Measurements from ENCODE around the gene ZNF385B. TPM values are rescaled to one million over a fixed set of nuclear protein-coding genes. Genes with fewer than 3 reads are reported as not detected.

Gene ZNF385B
- polyA plus RNA-seq, 1 donor from 2014 or later = 0.31 TPM

GRCh38 chr2:179646173-179646769, 215.1 kb downstream of the ZNF385B start:
- Histone ChIP-seq H3K79me2 (replicated peaks; ENCODE audit: insufficient read depth, low read length) (no peaks in the 10 kb centered on the region), H3K36me3 (ENCODE audit: insufficient read depth, low read length) (no peaks in the 10 kb centered on the region), H3K9me3 (ENCODE audit: low read length) (no peaks in the 10 kb centered on the region), H3F3A (ENCODE audit: insufficient read depth, low read length, poor library complexity, severe bottlenecking) (no peaks in the 10 kb centered on the region), H3K9me2 (ENCODE audit: insufficient read depth, low read length) (no peaks in the 10 kb centered on the region), H3K27ac (ENCODE audit: low read length) (no peak overlapping the region), H3K4me3 (ENCODE audit: low read length) (no peak overlapping the region), H3K27me3 (ENCODE audit: insufficient read depth, low read depth, low read length) (no peaks in the 10 kb centered on the region), H4K20me1 (ENCODE audit: insufficient read depth) (no peaks in the 10 kb centered on the region), H3K4me2 (ENCODE audit: low read length) (no peak overlapping the region), H3K9ac (ENCODE audit: low read length) (no peak overlapping the region), H2AFZ (ENCODE audit: low read depth, low read length) (no peak overlapping the region)
- no peak for TF ChIP-seq SMC3 (conservative IDR thresholded peaks at IDR 0.05; ENCODE audit: poor library complexity)
- no peak for TF ChIP-seq RAD21 (conservative IDR thresholded peaks at IDR 0.05)
- TF ChIP-seq REST (IDR thresholded peaks at IDR 0.05; ENCODE audit: borderline replicate concordance) = no peak
- TF ChIP-seq EZH2 (IDR thresholded peaks at IDR 0.05; ENCODE audit: borderline replicate concordance, insufficient read depth, low read length, poor library complexity, severe bottlenecking) = no peak

- Histone ChIP-seq H3K79me2 (replicated peaks; ENCODE audit: insufficient read depth, low read length) (no peaks in the 10 kb centered on the region), H4K20me1 (ENCODE audit: insufficient read depth) (no peaks in the 10 kb centered on the region)
- no peak for TF ChIP-seq TAF1 (IDR thresholded peaks at IDR 0.05; ENCODE audit: low read depth)
- no peak for TF ChIP-seq SMC3 (conservative IDR thresholded peaks at IDR 0.05; ENCODE audit: poor library complexity)
- no peak for TF ChIP-seq EZH2 (IDR thresholded peaks at IDR 0.05; ENCODE audit: borderline replicate concordance, insufficient read depth, low read length, poor library complexity, severe bottlenecking)
- TF ChIP-seq POLR2AphosphoS5 (IDR thresholded peaks at IDR 0.05) = no peak
- no peak for TF ChIP-seq REST (IDR thresholded peaks at IDR 0.05; ENCODE audit: borderline replicate concordance)
- TF ChIP-seq EP300 (conservative IDR thresholded peaks at IDR 0.05; ENCODE audit: poor library complexity, severe bottlenecking) = no peak
Measured at GRCh38 chr2:179645047-179645446, 216.4 kb downstream of the ZNF385B start.

More at GRCh38 chr2:179645047-179645446, 216.4 kb downstream of the ZNF385B start:
- no peaks in the 10 kb centered on the region for H3K27me3 ChIP-seq (ENCODE audit: insufficient read depth, low read depth, low read length)
- no peaks in the 10 kb centered on the region for H3F3A ChIP-seq (ENCODE audit: insufficient read depth, low read length, poor library complexity, severe bottlenecking)
- no peak overlapping the region for H3K27ac ChIP-seq (ENCODE audit: low read length)
- H3K9me3 ChIP-seq (ENCODE audit: low read length) = no peaks in the 10 kb centered on the region
- H3K4me3 ChIP-seq (ENCODE audit: low read length) = no peak overlapping the region
- H3K36me3 ChIP-seq (ENCODE audit: insufficient read depth, low read length) = no peaks in the 10 kb centered on the region
- no peak overlapping the region for H3K4me2 ChIP-seq (ENCODE audit: low read length)
- H3K9me2 ChIP-seq (ENCODE audit: insufficient read depth, low read length) = no peaks in the 10 kb centered on the region
- H3K9ac ChIP-seq (ENCODE audit: low read length) = no peak overlapping the region
- no peak overlapping the region for H2AFZ ChIP-seq (ENCODE audit: low read depth, low read length)

Measured in neural cell (in vitro differentiated cells).